ENCODE data around the gene DIP2C.

GRCh38 chr10:672992-673391, 16.5 kb downstream of the DIP2C start:
- TF ChIP-seq, protein P1, sequence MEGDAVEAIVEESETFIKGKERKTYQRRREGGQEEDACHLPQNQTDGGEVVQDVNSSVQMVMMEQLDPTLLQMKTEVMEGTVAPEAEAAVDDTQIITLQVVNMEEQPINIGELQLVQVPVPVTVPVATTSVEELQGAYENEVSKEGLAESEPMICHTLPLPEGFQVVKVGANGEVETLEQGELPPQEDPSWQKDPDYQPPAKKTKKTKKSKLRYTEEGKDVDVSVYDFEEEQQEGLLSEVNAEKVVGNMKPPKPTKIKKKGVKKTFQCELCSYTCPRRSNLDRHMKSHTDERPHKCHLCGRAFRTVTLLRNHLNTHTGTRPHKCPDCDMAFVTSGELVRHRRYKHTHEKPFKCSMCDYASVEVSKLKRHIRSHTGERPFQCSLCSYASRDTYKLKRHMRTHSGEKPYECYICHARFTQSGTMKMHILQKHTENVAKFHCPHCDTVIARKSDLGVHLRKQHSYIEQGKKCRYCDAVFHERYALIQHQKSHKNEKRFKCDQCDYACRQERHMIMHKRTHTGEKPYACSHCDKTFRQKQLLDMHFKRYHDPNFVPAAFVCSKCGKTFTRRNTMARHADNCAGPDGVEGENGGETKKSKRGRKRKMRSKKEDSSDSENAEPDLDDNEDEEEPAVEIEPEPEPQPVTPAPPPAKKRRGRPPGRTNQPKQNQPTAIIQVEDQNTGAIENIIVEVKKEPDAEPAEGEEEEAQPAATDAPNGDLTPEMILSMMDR (IDR thresholded peaks at IDR 0.05) = no peak
- no peak for TF ChIP-seq POLR2A (IDR thresholded peaks at IDR 0.05)
